ENCODE data around the gene CD300H. TPM values are rescaled to one million over a fixed set of nuclear protein-coding genes. Genes with fewer than 3 reads are reported as not detected.

The CD300H gene
- total RNA-seq, 1 experiment from 2014 or later: not detected

GRCh38 chr17:74527756-74528155 is 39.6 kb downstream of the CD300H start:
- BruUV-seq (replicated peaks): no TSS peak

GRCh38 chr17:74527081-74527480 is 40.2 kb downstream of the CD300H start:
- H3K4me3 ChIP-seq (ENCODE audit: low read depth in 2 of 2, low read length in 2 of 2): no peak overlapping the region
- H3K27me3 ChIP-seq (ENCODE audit: control insufficient read depth, insufficient read depth, low read length): peaks cover 16% of the 10 kb centered on the region
- no peaks in the 10 kb centered on the region for H3K9me3 ChIP-seq (ENCODE audit: control insufficient read depth, insufficient read depth, low read depth, low read length)
- ChIA-PET POLR2A (no interaction called here), CTCF (interaction anchor here (0.6 kb wide), 2 partner anchors 177 to 222 kb away, joined by 6 to 14 read pairs; no protein-coding TSS in a partner anchor)
- TF ChIP-seq REST (IDR thresholded peaks at IDR 0.05; ENCODE audit: insufficient read depth in 1 of 2, low read depth in 2 of 2, low read length in 1 of 2): no peak
- no peak overlapping the region for H3K27ac ChIP-seq (ENCODE audit: low read length)
- intact Hi-C loops (cut with micrococcal nuclease; ENCODE audit: unreplicated experiment): no loop called here
- H3K36me3 ChIP-seq (ENCODE audit: control insufficient read depth, insufficient read depth, low read length): no peaks in the 10 kb centered on the region
- DNase-seq (ENCODE audit: low read depth, low spot score) (no peak), ATAC-seq (no peak)
- no TSS peak for BruUV-seq (replicated peaks)
- no peaks in the 10 kb centered on the region for H3K4me1 ChIP-seq (ENCODE audit: control insufficient read depth, insufficient read depth, low read length)
- in situ Hi-C loops (cut with HindIII; ENCODE audit: low pct_unique_long_range_greater_than_20kb, low sequenced_read_pairs): no loop called here

More at GRCh38 chr17:74527756-74528155, 39.6 kb downstream of the CD300H start:
- CTCF ChIA-PET: interaction anchor here (0.6 kb wide), 1 partner anchor 223 kb away, joined by 14 read pairs; no protein-coding TSS in a partner anchor
- intact Hi-C loops (cut with micrococcal nuclease; ENCODE audit: unreplicated experiment) (no loop called here), in situ Hi-C loops (cut with HindIII; ENCODE audit: low pct_unique_long_range_greater_than_20kb, low sequenced_read_pairs) (no loop called here)
- H3K4me1 ChIP-seq (ENCODE audit: control insufficient read depth, insufficient read depth, low read length): no peaks in the 10 kb centered on the region; the same call in 1 of the 2 replicates
- H3K4me3 ChIP-seq (ENCODE audit: low read depth in 2 of 2, low read length in 2 of 2): no peak overlapping the region
- DNase-seq (ENCODE audit: low read depth, low spot score): no peak
- no peak overlapping the region for H3K27ac ChIP-seq (ENCODE audit: low read length)
- POLR2A ChIA-PET: no interaction called here
- H3K36me3 ChIP-seq (ENCODE audit: control insufficient read depth, insufficient read depth, low read length): no peaks in the 10 kb centered on the region
- H3K27me3 ChIP-seq (ENCODE audit: control insufficient read depth, insufficient read depth, low read length): peaks cover 16% of the 10 kb centered on the region
- no peak for ATAC-seq
- H3K9me3 ChIP-seq (ENCODE audit: control insufficient read depth, insufficient read depth, low read depth, low read length): no peaks in the 10 kb centered on the region
- no peak for TF ChIP-seq POLR2AphosphoS5 (IDR thresholded peaks at IDR 0.05; ENCODE audit: low read depth, low read length)

GRCh38 chr17:74526681-74527080 is 40.6 kb downstream of the CD300H start:
- no TSS peak for BruUV-seq (replicated peaks)
- CTCF ChIA-PET: interaction anchor here (0.6 kb wide), 1 partner anchor 177 kb away, joined by 6 read pairs; no protein-coding TSS in a partner anchor

More at GRCh38 chr17:74526681-74527080, 40.6 kb downstream of the CD300H start:
- Histone ChIP-seq H3K4me1 (ENCODE audit: control insufficient read depth, insufficient read depth, low read length) (no peaks in the 10 kb centered on the region), H3K36me3 (ENCODE audit: control insufficient read depth, insufficient read depth, low read length) (no peaks in the 10 kb centered on the region), H3K27ac (ENCODE audit: low read length) (no peak overlapping the region), H3K9me3 (ENCODE audit: control insufficient read depth, insufficient read depth, low read depth, low read length) (no peaks in the 10 kb centered on the region), H3K27me3 (ENCODE audit: control insufficient read depth, insufficient read depth, low read length) (peaks cover 16% of the 10 kb centered on the region), H3K4me3 (ENCODE audit: low read depth in 2 of 2, low read length in 2 of 2) (no peak overlapping the region)
- ATAC-seq (no peak), DNase-seq (ENCODE audit: low read depth, low spot score) (no peak)
- POLR2A ChIA-PET: no interaction called here
- TF ChIP-seq CTCF (IDR thresholded peaks at IDR 0.05) (no peak), SIN3A (IDR thresholded peaks at IDR 0.05; ENCODE audit: borderline replicate concordance, insufficient read depth, low read depth, low read length) (no peak), POLR2AphosphoS5 (IDR thresholded peaks at IDR 0.05; ENCODE audit: low read depth, low read length) (no peak), REST (IDR thresholded peaks at IDR 0.05; ENCODE audit: insufficient read depth in 1 of 2, low read depth in 2 of 2, low read length in 1 of 2) (no peak), TCF7L2 (IDR thresholded peaks at IDR 0.05; ENCODE audit: low read depth, low read length) (no peak)
- in situ Hi-C loops (cut with HindIII; ENCODE audit: low pct_unique_long_range_greater_than_20kb, low sequenced_read_pairs): no loop called here
- intact Hi-C loops (cut with micrococcal nuclease; ENCODE audit: unreplicated experiment): no loop called here
